KMS-11 (cell line): ENCODE measurements around the gene ZBED4.

Experiments used
- H2AFZ ChIP-seq: fragments of 200-600 bp; sonication (generic); 2 replicates; pipeline ENCODE4 v1.6.1; 2016; ENCODE audit warnings: antibody characterized with exemption, mixed run types, low read depth
- H3K27ac ChIP-seq: fragments of 200-600 bp; sonication (generic); 2 replicates; pipeline ENCODE4 v1.6.1; 2016; ENCODE audit warnings: mild to moderate bottlenecking, mixed run types
- H3K27me3 ChIP-seq: fragments of 200-600 bp; sonication (generic); 2 replicates; pipeline ENCODE4 v1.6.1; 2017; ENCODE audit warnings: mild to moderate bottlenecking, low read depth, mixed run types, moderate library complexity; ENCODE audit not compliant: insufficient read depth
- H3K36me3 ChIP-seq: fragments of 200-600 bp; sonication (generic); 2 replicates; pipeline ENCODE4 v1.6.1; 2017; ENCODE audit warnings: mild to moderate bottlenecking, mixed run types; ENCODE audit not compliant: insufficient read depth
- H3K4me1 ChIP-seq: fragments of 200-600 bp; sonication (generic); 2 replicates; pipeline ENCODE4 v1.6.1; 2016; ENCODE audit warnings: mild to moderate bottlenecking, low read depth, mixed run types; ENCODE audit not compliant: poor library complexity, severe bottlenecking
- H3K4me2 ChIP-seq: fragments of 200-600 bp; sonication (generic); 2 replicates; pipeline ENCODE4 v1.7.0; 2016; ENCODE audit warnings: mild to moderate bottlenecking, mixed run types
- H3K4me3 ChIP-seq: fragments of 200-600 bp; sonication (generic); IDR thresholded peaks from 2 replicates; pipeline ENCODE4 v1.6.1; 2017; ENCODE audit warnings: low read depth, low read length, mixed read lengths; ENCODE audit not compliant: insufficient read depth
- H3K79me2 ChIP-seq: fragments of 200-600 bp; sonication (generic); 2 replicates; pipeline ENCODE4 v1.6.1; 2016; ENCODE audit warnings: low read depth, mixed run types; ENCODE audit not compliant: insufficient read depth
- H3K9ac ChIP-seq: fragments of 200-600 bp; sonication (generic); 2 replicates; pipeline ENCODE4 v1.6.1; 2016; ENCODE audit warnings: mild to moderate bottlenecking, mixed run types
- H4K20me1 ChIP-seq: fragments of 200-600 bp; sonication (generic); 2 replicates; pipeline ENCODE4 v1.6.1; 2016; ENCODE audit warnings: mild to moderate bottlenecking, mixed run types; ENCODE audit not compliant: insufficient read depth
- TF ChIP-seq, protein P1 (sequence below): fragments of 200-600 bp; sonication (generic); conservative IDR thresholded peaks from 2 replicates; pipeline ENCODE4 v1.6.1; 2017; ENCODE audit warnings: low read depth, mild to moderate bottlenecking, antibody characterized with exemption, low read length, moderate library complexity, mixed read lengths

ZBED4 gene

DNA sequence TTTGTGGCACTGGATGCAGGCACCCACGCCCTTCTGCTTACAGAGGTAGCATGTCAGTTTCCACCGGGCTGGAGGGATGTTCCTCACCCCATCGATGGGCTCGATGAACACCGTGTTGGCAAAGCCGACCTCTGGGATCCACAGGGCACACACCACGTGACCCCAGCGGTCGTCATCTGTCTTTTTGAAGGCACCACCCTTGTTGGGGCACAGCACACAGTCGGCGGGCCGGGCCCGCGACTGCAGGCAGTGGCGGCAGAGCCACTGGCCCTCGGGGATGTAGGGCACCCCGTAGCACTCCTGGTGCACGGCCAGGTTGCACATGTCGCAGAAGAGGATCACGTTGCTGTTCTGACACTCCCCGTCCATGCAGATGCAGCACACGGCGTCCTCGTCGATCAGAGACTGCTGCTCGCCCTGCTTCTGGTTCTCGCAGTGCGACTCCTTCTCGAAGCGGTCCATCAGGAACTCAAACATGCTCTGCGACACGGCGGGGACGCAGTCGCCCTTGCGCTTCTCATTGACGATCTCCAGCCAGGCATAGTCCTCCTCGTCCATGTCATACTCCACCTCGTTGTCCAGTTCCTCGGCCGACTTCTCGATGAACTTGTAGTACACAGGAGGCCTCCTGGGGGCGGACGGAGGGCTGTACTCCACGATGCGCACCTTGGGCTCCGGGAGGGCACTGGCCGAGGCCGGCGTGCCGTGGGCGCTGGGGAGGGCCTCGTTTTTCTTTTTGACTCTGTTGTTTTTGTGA is 30.2 kb upstream of the ZBED4 start:
- Histone ChIP-seq H3K27ac (no peak overlapping the region), H2AFZ (no peak overlapping the region), H3K4me3 (no peak overlapping the region), H3K79me2 (peaks cover 84% of the 10 kb centered on the region), H3K27me3 (no peaks in the 10 kb centered on the region), H3K36me3 (no peaks in the 10 kb centered on the region), H3K9ac (no peak overlapping the region), H3K4me1 (peaks cover 9% of the 10 kb centered on the region), H4K20me1 (no peaks in the 10 kb centered on the region), H3K4me2 (no peak overlapping the region)
- TF ChIP-seq, protein P1, sequence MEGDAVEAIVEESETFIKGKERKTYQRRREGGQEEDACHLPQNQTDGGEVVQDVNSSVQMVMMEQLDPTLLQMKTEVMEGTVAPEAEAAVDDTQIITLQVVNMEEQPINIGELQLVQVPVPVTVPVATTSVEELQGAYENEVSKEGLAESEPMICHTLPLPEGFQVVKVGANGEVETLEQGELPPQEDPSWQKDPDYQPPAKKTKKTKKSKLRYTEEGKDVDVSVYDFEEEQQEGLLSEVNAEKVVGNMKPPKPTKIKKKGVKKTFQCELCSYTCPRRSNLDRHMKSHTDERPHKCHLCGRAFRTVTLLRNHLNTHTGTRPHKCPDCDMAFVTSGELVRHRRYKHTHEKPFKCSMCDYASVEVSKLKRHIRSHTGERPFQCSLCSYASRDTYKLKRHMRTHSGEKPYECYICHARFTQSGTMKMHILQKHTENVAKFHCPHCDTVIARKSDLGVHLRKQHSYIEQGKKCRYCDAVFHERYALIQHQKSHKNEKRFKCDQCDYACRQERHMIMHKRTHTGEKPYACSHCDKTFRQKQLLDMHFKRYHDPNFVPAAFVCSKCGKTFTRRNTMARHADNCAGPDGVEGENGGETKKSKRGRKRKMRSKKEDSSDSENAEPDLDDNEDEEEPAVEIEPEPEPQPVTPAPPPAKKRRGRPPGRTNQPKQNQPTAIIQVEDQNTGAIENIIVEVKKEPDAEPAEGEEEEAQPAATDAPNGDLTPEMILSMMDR = no peak

DNA sequence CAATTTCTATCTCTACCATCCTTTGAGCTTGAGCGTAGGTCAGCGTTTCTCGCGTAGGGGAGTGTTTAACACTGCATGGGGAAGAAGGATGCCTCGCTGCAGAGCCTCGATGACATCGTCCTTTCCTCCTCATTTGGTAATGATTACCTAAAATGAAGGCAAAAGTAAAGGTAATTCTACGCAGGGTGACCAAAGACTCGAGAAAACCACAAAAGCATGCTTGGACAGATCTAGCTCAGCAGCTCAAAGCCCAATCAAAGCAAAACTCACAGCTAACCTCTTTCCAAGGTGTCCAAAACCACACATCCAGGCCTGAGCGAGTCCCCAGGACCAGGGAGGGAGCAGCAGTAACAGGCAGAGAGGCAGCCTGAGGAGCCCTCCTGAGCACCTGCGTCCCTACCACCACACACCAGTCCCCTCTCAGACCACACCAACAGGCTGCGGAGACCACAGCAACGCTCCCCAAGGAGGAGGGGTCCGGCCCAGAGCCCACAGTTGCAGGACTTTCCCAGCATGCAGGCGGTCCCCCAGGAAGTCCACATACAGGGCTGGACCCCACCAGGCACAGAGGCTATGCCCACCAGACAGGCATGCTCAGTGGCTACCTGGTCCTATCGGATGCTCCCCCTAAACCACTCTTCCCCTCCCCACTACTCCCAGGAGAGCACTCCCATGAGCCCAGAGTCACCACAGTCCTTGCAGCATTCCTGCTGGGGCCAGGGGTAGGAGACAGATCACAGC is 29.3 kb upstream of the ZBED4 start:
- Histone ChIP-seq H3K4me3 (no peak overlapping the region), H3K4me1 (peaks cover 9% of the 10 kb centered on the region)

DNA sequence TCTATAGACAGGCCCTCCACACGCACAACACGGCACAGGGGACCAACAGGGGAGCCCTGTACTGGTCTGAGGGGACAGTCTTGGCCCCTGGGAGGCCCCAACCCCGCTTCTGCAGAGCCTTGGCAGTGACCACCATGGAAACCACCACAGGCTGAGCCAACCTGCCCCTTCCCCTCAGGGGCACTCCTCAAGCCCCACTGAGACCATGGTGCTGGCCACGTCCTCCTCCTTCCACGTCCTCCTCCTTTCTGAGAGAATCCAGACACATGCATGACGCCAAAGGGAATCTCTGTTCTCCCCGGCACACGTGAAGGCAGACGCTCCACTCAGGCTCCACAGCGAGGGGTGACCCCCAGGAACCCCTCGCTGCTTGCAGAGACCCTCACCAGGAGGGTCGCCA is 28.7 kb upstream of the ZBED4 start:
- TF ChIP-seq, protein P1 = no peak
- H3K4me2 ChIP-seq = no peak overlapping the region
- H3K4me3 ChIP-seq = no peak overlapping the region

More for the DNA sequence above, 29.3 kb upstream of the ZBED4 start:
- TF ChIP-seq, protein P1 = no peak
- no peak overlapping the region for H2AFZ ChIP-seq
- H3K9ac ChIP-seq = no peak overlapping the region
- H3K36me3 ChIP-seq = no peaks in the 10 kb centered on the region
- H3K27ac ChIP-seq = no peak overlapping the region
- no peaks in the 10 kb centered on the region for H4K20me1 ChIP-seq
- H3K4me2 ChIP-seq = no peak overlapping the region
- peaks cover 75% of the 10 kb centered on the region for H3K79me2 ChIP-seq
- no peaks in the 10 kb centered on the region for H3K27me3 ChIP-seq

DNA sequence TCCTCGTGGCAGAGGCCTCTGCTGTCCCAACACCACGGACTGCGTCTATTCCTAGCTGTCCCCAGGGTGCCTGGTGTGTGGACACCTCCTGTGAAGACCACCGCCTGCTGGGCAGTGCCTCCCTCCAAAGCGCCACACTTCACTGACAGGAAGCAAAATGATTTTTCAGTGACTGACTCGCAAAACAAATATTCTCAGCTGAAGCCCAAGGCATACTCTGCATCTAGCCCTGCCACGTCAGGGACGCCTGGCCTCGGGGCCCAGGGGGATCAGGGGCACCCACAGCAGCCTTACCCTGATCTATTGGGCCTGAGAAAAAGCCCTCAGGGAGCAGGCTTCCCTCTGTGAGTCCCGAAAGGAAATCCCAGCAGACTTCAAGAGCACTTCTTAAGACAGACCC is 28.2 kb upstream of the ZBED4 start:
- H2AFZ ChIP-seq = no peak overlapping the region
- peak overlapping the region; percentile 54; the same call in 1 of the 2 replicates for H3K4me2 ChIP-seq
- no peaks in the 10 kb centered on the region for H4K20me1 ChIP-seq
- peaks cover 64% of the 10 kb centered on the region for H3K79me2 ChIP-seq
- no peak overlapping the region for H3K4me3 ChIP-seq
- H3K4me1 ChIP-seq = peaks cover 14% of the 10 kb centered on the region
- no peak overlapping the region; the same call in 1 of the 2 replicates for H3K9ac ChIP-seq
- TF ChIP-seq, protein P1 = no peak
- H3K27ac ChIP-seq = no peak overlapping the region
- no peaks in the 10 kb centered on the region for H3K27me3 ChIP-seq
- H3K36me3 ChIP-seq = no peaks in the 10 kb centered on the region

More for the DNA sequence above, 28.7 kb upstream of the ZBED4 start:
- peaks cover 12% of the 10 kb centered on the region for H3K4me1 ChIP-seq
- H3K36me3 ChIP-seq = no peaks in the 10 kb centered on the region
- H3K9ac ChIP-seq = no peak overlapping the region
- peaks cover 69% of the 10 kb centered on the region for H3K79me2 ChIP-seq
- no peak overlapping the region for H2AFZ ChIP-seq
- no peaks in the 10 kb centered on the region for H4K20me1 ChIP-seq
- no peak overlapping the region for H3K27ac ChIP-seq
- H3K27me3 ChIP-seq = no peaks in the 10 kb centered on the region
